Measurements from ENCODE around the gene AMOTL2. TPM values are rescaled to one million over a fixed set of nuclear protein-coding genes. Genes with fewer than 3 reads are reported as not detected.

Gene AMOTL2
- total RNA-seq, 4 donors from 2014 or later = 20.3 to 72.8 (median 31.6) TPM

DNA sequence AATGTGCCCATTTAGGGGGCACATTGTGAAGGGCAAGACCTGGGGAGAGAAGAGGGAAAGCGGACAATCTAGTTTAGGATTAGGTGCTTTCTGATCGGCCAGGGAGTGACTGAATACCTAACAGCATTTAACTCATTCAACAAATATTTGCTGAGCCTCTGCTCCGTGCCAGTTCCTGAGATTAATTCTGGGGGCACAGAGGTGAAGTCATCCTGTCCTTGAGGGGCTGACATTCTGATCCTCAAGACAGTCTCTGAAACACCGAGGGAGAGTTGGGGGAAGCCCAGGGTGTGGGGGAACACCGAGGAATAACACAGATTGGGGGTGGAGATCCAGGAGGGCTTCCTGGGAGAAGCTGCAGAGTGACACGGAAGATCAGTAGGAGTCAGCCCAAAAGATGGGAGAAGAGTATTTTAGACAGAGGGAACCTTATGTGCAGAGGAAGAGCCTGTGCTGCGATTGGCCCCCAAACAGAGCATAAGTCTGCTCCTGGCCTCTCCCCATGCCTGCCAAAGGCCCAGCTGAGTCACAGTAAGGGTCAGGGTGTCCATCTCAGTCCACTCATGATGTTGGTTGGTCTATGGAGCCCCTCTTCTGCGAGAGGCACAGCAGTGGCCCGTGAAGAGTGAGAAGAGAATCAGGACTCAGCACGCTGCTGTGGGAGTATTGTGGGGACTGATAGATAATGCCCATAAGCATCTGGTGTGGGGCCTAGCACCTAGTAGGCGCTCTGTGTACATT lies 60.2 kb downstream of the AMOTL2 start:
- H3K27ac ChIP-seq = peak overlapping the region; percentile 46 to 85 (median 61)
- H3K9me3 ChIP-seq = no peaks in the 10 kb centered on the region
- no peaks in the 10 kb centered on the region for H3K27me3 ChIP-seq
- peak overlapping the region; percentile 18 to 59 (median 39) for H3K4me3 ChIP-seq
- H3K4me1 ChIP-seq = peaks cover 7 to 34% (median 13%) of the 10 kb centered on the region in 4 donors
- TF ChIP-seq, protein P1, sequence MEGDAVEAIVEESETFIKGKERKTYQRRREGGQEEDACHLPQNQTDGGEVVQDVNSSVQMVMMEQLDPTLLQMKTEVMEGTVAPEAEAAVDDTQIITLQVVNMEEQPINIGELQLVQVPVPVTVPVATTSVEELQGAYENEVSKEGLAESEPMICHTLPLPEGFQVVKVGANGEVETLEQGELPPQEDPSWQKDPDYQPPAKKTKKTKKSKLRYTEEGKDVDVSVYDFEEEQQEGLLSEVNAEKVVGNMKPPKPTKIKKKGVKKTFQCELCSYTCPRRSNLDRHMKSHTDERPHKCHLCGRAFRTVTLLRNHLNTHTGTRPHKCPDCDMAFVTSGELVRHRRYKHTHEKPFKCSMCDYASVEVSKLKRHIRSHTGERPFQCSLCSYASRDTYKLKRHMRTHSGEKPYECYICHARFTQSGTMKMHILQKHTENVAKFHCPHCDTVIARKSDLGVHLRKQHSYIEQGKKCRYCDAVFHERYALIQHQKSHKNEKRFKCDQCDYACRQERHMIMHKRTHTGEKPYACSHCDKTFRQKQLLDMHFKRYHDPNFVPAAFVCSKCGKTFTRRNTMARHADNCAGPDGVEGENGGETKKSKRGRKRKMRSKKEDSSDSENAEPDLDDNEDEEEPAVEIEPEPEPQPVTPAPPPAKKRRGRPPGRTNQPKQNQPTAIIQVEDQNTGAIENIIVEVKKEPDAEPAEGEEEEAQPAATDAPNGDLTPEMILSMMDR (IDR thresholded peaks at IDR 0.05) = no peak
- no peak for TF ChIP-seq POLR2A (IDR thresholded peaks at IDR 0.05)
- no peak for DNase-seq
- H3K36me3 ChIP-seq = no peaks in the 10 kb centered on the region

GRCh38 chr3:134312873-134313846 lies 61.1 kb downstream of the AMOTL2 start:
- peak overlapping the region; percentile 46 to 85 (median 61) for H3K27ac ChIP-seq
- no peaks in the 10 kb centered on the region for H3K27me3 ChIP-seq
- DNase-seq = peak in 2 of 3 donors; percentile 67 to 77
- no peaks in the 10 kb centered on the region for H3K9me3 ChIP-seq
- H3K4me1 ChIP-seq = peaks cover 7 to 40% (median 17%) of the 10 kb centered on the region in 4 donors
- TF ChIP-seq POLR2A (IDR thresholded peaks at IDR 0.05) = peak in 1 of 2 donors; percentile 32
- TF ChIP-seq, protein P1 (IDR thresholded peaks at IDR 0.05) = peak in 3 of 6 experiments; percentile 17 to 30 (median 20)
- H3K4me3 ChIP-seq = peak overlapping the region; percentile 18 to 59 (median 39)
- no peaks in the 10 kb centered on the region for H3K36me3 ChIP-seq

GRCh38 chr3:134312072-134312872 lies 62.0 kb downstream of the AMOTL2 start:
- Histone ChIP-seq H3K4me3 (no peak overlapping the region), H3K27me3 (no peaks in the 10 kb centered on the region), H3K4me1 (peaks cover 7 to 40% (median 17%) of the 10 kb centered on the region in 4 donors), H3K36me3 (no peaks in the 10 kb centered on the region), H3K9me3 (no peaks in the 10 kb centered on the region), H3K27ac (peak overlapping the region; percentile 28 to 85 (median 52))
- no peak for DNase-seq
- no peak for TF ChIP-seq POLR2A (IDR thresholded peaks at IDR 0.05)
- TF ChIP-seq, protein P1 (IDR thresholded peaks at IDR 0.05) = no peak

DNA sequence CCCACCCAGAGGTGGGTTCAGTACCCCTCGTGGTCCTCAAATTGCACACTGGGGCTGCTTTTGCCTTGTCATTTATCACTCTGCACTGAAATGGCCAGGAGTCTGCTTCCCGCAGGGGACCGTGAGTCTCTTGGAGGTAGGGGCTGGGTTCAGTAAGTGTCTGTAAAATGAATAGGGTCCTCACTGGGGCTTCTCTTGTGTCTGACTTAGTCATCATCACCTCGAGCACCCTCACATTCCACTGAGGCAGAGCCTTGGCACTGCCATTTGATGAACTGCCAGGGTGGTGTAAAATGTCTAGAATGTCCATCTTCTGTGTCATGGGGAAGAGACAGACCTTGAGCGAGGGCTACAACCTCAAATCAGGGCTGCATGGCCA lies 62.6 kb downstream of the AMOTL2 start:
- TF ChIP-seq, protein P1 (IDR thresholded peaks at IDR 0.05) = no peak
- TF ChIP-seq POLR2A (IDR thresholded peaks at IDR 0.05) = no peak
- Histone ChIP-seq H3K27ac (peak overlapping the region in 2 of 4 donors; percentile 46 to 85), H3K9me3 (no peaks in the 10 kb centered on the region), H3K4me1 (peaks cover 7 to 40% (median 17%) of the 10 kb centered on the region in 4 donors), H3K27me3 (no peaks in the 10 kb centered on the region), H3K36me3 (no peaks in the 10 kb centered on the region), H3K4me3 (no peak overlapping the region)
- DNase-seq = no peak

DNA sequence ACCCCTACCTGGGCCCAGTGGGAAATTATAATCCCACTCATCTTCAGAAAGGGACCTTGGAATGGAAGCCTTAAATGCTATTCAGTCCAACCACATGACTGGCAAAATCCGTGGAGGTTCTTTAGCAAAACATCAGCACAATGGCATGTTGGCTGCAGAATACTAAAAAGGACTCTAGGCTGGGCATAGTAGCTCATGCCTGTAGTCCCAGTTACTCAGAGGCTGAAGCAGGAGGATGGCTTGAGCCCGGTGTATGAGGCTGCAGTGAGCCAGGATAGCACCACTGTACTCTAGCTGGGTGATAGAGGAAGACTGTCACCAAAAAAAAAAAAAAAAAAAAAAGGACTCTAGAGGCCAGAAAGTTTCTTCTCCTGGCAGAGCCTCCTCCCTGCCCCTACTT lies 63.0 kb downstream of the AMOTL2 start:
- DNase-seq = no peak
- TF ChIP-seq, protein P1 (IDR thresholded peaks at IDR 0.05) = no peak
- no peak for TF ChIP-seq POLR2A (IDR thresholded peaks at IDR 0.05)
- Histone ChIP-seq H3K27ac (peak overlapping the region in 1 of 4 donors; percentile 85), H3K27me3 (no peaks in the 10 kb centered on the region), H3K4me1 (peaks cover 7 to 40% (median 17%) of the 10 kb centered on the region in 4 donors), H3K9me3 (no peaks in the 10 kb centered on the region), H3K36me3 (no peaks in the 10 kb centered on the region), H3K4me3 (no peak overlapping the region)

Measured in Peyer's patch (tissue), 4 donors.